ELF-1 (cell line): ENCODE results near the gene MRPL54.
"Not testable (repeated sequence)": the region's sequence is repeated elsewhere in the genome, so short reads cannot be mapped to it uniquely, and the experiment has no call there.

Source experiments
- DNase-seq: peaks from one replicate; pipeline ENCODE4 v3.0.0-alpha.2; 2016; ENCODE audit warnings: low read depth, low spot score

MRPL54 gene

DNA sequence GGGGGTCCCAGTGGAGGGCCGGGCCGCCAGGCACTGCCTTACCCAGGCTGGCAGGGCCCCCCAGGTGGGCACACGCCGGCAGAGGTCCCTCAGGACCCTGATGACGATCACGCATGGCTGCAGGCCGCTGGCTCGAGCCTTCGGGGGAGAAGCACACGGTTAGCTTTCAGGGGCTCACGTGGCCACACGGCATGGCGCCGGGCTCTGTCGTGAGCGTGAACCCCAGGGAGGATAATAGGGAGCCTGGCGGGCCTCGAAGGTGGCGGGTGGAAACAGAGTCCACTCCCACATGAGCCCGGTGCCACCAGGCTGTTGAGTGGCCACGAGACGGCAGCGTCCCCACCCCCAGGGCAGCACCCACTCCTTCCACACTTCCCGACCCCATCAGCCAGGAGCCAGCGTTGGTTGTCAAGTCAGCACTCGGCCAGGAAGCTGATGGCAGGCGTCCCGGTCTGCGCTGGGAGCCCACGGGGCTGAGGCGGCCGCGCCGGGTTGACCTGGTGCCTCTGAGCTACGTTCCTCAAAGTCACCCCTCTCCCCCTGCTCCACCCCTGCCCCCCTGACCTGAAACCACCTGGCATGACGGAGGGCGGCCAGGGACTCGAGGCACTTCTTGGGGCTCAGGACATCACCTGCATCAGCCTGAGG, 48.4 kb downstream of the MRPL54 start:
- no peak for DNase-seq

DNA sequence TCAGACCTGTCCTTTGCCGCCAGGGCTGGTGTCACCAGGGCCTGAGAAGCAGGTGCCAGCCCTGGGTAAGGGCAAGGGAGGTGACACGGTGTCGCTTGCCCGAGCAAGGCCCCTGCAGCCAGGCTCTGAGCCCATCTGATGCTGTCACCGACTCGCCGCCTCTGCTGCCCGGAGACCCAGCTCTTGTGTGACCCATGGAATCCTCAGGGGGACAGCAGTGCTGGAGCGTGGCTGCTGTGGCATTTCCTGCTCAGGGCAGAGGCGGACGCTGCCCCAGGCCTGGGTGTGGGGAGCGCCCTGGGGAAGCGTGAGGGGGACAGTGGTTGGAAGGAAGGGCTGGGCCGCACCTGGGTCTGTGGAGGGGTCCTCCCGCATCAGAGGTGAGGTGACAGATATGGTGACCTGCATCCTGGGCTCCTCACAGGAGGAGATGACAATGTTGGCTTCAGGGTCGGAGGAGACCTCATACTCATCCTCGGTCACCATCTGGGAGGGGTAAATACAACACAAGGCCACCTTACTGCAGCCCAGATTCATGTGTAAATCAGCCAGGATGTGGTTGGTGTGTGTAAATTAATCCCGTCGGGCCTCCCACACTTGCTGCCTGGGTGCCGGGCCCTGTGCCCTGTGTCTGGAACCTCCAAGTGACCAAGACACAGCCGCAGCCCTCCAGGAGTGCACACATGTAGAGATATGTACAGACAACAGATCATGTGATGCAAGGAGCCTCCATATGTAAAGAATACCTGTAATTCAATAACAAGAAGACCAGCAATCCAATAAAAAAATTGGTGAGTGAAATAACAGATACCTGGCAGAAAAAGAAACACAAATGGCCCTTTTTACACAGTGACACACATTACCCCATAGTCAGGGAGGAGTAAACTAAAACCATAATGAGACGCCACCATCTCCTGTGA, 51.3 kb downstream of the MRPL54 start:
- no peak for DNase-seq

DNA sequence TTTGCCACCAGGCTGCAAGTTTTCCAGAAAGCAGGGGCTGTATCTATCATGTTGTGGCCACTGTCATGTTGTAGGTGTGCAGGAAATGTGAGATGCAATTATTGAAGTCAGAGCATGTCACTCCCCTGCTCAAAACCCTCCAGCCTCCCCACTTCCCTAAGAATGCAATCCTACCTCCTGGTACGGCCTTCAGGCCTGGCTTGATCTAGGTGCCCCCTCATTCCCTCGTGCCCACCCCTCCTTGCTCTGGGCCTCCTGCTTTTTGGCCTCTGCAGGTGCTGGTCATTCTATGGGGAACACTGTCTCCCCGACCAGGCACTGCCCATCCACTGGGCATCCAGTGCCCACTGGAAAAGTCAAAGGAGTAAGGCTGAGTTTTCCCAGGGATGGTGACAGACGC, 52.2 kb downstream of the MRPL54 start:
- DNase-seq, result no peak

DNA sequence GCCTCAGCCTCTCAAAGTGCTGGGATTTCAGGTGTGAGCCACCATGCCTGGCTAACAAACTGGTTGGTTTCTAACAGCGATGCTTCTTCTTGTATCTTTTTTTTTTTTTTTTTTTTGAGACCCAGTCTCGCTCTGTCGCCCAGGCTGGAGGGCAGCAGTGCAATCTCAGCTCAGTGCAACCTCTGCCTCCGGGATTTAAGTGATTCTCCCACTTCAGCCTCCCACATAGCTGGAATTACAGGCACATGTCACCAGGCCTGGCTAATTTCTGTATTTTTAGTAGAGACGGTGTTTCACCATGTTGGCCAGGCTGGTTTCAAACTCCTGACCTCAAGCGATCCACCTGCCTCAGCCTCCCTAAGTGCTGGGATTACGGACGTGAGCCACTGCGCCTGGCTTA, 53.7 kb downstream of the MRPL54 start:
- not testable (repeated sequence) for DNase-seq

DNA sequence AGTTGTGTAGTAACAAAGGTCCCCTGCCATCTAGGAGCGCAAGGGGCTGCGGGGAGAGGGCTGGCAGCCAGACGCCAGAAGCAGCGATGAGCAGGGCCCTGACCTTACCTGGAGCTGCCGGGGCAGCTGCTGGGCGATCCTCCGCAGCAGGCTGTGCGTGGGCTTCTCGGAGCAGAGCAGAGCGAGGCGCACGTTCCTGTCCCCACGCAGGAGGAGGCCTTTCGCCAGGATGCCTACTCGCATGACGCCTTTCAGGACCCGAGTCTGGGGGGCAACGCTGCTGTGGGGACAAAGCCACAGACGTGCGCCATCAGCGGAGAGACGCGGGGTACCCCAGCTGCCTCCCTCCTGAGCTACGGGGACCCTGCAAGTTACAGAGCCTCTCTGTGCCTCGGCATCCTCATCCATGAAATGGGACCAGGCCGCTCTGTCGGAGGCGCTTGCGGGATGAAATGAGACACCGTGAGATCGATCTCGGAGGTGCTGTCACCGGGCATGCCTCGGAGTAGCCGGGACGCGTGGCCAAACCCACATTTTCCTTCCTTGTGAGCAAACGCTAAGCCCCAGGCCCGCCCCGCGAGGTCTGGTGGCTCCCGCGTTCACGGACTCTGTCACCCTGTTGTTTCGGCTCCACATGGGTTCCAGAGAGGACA, 54.2 kb downstream of the MRPL54 start:
- no peak for DNase-seq
